ENCODE results near the gene SOWAHC. TPM values are rescaled to one million over a fixed set of nuclear protein-coding genes. Genes with fewer than 3 reads are reported as not detected.

The SOWAHC gene
- total and polyA plus RNA-seq, 2 donors (not counting 3 experiments of a cell fraction or from before 2014, with no cell fraction given): 1.0 to 4.1 TPM

GRCh38 chr2:109648041-109648527 is 33.9 kb downstream of the SOWAHC start:
- TF ChIP-seq POLR2A (IDR thresholded peaks at IDR 0.05; ENCODE audit: low read depth, low read length) (no peak), POLR2AphosphoS5 (IDR thresholded peaks at IDR 0.05; ENCODE audit: insufficient read depth, low read depth, low read length) (no peak), EZH2 (IDR thresholded peaks at IDR 0.05; ENCODE audit: borderline replicate concordance, low read depth, low read length, severe bottlenecking) (no peak), MYC (IDR thresholded peaks at IDR 0.05; ENCODE audit: low read depth, low read length) (no peak), CTCF (IDR thresholded peaks at IDR 0.05; ENCODE audit: extremely low read depth in 1 of 2, insufficient read depth in 1 of 2, low read depth in 1 of 2, low read length in 2 of 2) (no peak), JUN (IDR thresholded peaks at IDR 0.05; ENCODE audit: borderline replicate concordance, insufficient read depth, insufficient read length, low read depth) (no peak), FOS (IDR thresholded peaks at IDR 0.05; ENCODE audit: borderline replicate concordance, insufficient read depth, low read length) (no peak)
- TF ChIP-seq, protein P1, sequence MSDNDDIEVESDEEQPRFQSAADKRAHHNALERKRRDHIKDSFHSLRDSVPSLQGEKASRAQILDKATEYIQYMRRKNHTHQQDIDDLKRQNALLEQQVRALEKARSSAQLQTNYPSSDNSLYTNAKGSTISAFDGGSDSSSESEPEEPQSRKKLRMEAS (IDR thresholded peaks at IDR 0.05; ENCODE audit: insufficient read depth, insufficient read length): no peak
- CTCF ChIA-PET: no interaction called here
- Histone ChIP-seq H3K9ac (replicated peaks; ENCODE audit: extremely low read depth, insufficient read depth, low read length) (no peak overlapping the region), H3K9me1 (replicated peaks; ENCODE audit: control insufficient read depth, extremely low read depth, insufficient read depth, low read length) (no peaks in the 10 kb centered on the region), H3K27ac (ENCODE audit: insufficient read depth, low read depth, low read length) (no peak overlapping the region), H3K9me3 (replicated peaks; ENCODE audit: control insufficient read depth, insufficient read depth, low read length) (no peaks in the 10 kb centered on the region), H3K27me3 (ENCODE audit: control insufficient read depth in 2 of 2, insufficient read depth in 2 of 2, low read length in 2 of 2) (peaks cover 0 to 6% of the 10 kb centered on the region in 2 experiments), H3K79me2 (ENCODE audit: control insufficient read depth, insufficient read depth, low read length) (no peaks in the 10 kb centered on the region), H3K4me1 (ENCODE audit: control insufficient read depth, extremely low read depth, insufficient read depth, low read length) (no peaks in the 10 kb centered on the region), H4K20me1 (replicated peaks; ENCODE audit: control insufficient read depth, extremely low read depth, insufficient read depth, low read length) (peaks cover 3% of the 10 kb centered on the region), H3K4me3 (replicated peaks in 1 of 3; ENCODE audit: insufficient read depth in 1 of 3, low read depth in 1 of 3, low read length in 3 of 3) (no peak overlapping the region), H3K36me3 (ENCODE audit: control insufficient read depth in 2 of 2, extremely low read depth in 1 of 2, insufficient read depth in 2 of 2, low read length in 2 of 2) (no peaks in the 10 kb centered on the region), H2AFZ (ENCODE audit: low read depth, low read length) (no peak overlapping the region), H3K4me2 (ENCODE audit: insufficient read depth, low read length) (no peak overlapping the region)
- intact Hi-C loops (cut with micrococcal nuclease) (no loop called here), dilution Hi-C loops (cut with MboI; ENCODE audit: extremely low pct_ligation_motif_present, low sequenced_read_pairs) (no loop called here)
- no TSS peak for BruUV-seq (replicated peaks)
- DNase-seq (ENCODE audit: low read depth, low spot score) (no peak), FAIRE-seq (no peak)
- POLR2A ChIA-PET: no interaction called here

All from endothelial cell of umbilical vein (primary cell).